Neural cell (in vitro differentiated cells): Measurements from ENCODE around the gene TSPAN33. TPM values are rescaled to one million over a fixed set of nuclear protein-coding genes. Genes with fewer than 3 reads are reported as not detected.

Source experiments
- H2AFZ ChIP-seq: fragments of 200-600, 300-800 bp; sonication (generic), shearing (Covaris generic); 2 replicates; pipeline ENCODE4 v1.6.0; 2014; ENCODE audit warnings: low read depth, mild to moderate bottlenecking, antibody characterized with exemption, low read length, moderate library complexity
- H3F3A ChIP-seq: fragments of 200-600 bp; shearing (Covaris generic); 2 replicates; pipeline ENCODE4 v1.6.1; 2016; ENCODE audit warnings: mild to moderate bottlenecking, moderate library complexity, mixed read lengths, antibody characterized with exemption, low read length; ENCODE audit not compliant: insufficient read depth, poor library complexity, severe bottlenecking
- H3K27ac ChIP-seq: fragments of 200-600, 300-800 bp; sonication (generic), shearing (Covaris generic); 2 replicates; pipeline ENCODE4 v1.5.1; 2014; ENCODE audit warnings: mild to moderate bottlenecking, low read length, moderate library complexity
- H3K27me3 ChIP-seq: fragments of 300-800, 200-600 bp; sonication (generic), shearing (Covaris generic); 2 replicates; pipeline ENCODE4 v1.6.0; 2014; ENCODE audit warnings: mild to moderate bottlenecking, low read depth, low read length, moderate library complexity; ENCODE audit not compliant: insufficient read depth
- H3K36me3 ChIP-seq: fragments of 300-800, 200-600 bp; sonication (generic), shearing (Covaris generic); 2 replicates; pipeline ENCODE4 v1.5.1; 2014; ENCODE audit warnings: mild to moderate bottlenecking, antibody characterized with exemption, low read length, moderate library complexity; ENCODE audit not compliant: insufficient read depth
- H3K4me2 ChIP-seq: fragments of 300-800, 200-600 bp; sonication (generic), shearing (Covaris generic); 2 replicates; pipeline ENCODE4 v1.6.0; 2014; ENCODE audit warnings: mild to moderate bottlenecking, low read length
- H3K4me3 ChIP-seq: fragments of 300-800, 200-600 bp; sonication (generic), shearing (Covaris generic); 2 replicates; pipeline ENCODE4 v1.5.1; 2014; ENCODE audit warnings: mild to moderate bottlenecking, low read length, moderate library complexity
- H3K79me2 ChIP-seq: fragments of 200-600 bp; shearing (Covaris generic); replicated peaks from 2 replicates; pipeline ENCODE4 v1.6.0; 2014; ENCODE audit warnings: mild to moderate bottlenecking, low read length, moderate library complexity; ENCODE audit not compliant: insufficient read depth
- H3K9ac ChIP-seq: fragments of 300-800, 200-600 bp; sonication (generic), shearing (Covaris generic); 2 replicates; pipeline ENCODE4 v1.6.1; 2016; ENCODE audit warnings: mild to moderate bottlenecking, low read length, mixed read lengths
- H3K9me2 ChIP-seq: fragments of 200-600 bp; shearing (Covaris generic); 2 replicates; pipeline ENCODE4 v1.6.1; 2016; ENCODE audit warnings: mild to moderate bottlenecking, low read length, mixed read lengths; ENCODE audit not compliant: insufficient read depth
- H3K9me3 ChIP-seq: fragments of 200-600, 300-800 bp; sonication (generic), shearing (Covaris generic); 2 replicates; pipeline ENCODE4 v1.6.1; 2016; ENCODE audit warnings: mild to moderate bottlenecking, mixed run types, low read length, moderate library complexity, mixed read lengths
- H4K20me1 ChIP-seq: fragments of 200-600 bp; shearing (Covaris generic); 2 replicates; pipeline ENCODE4 v1.6.1; 2016; ENCODE audit warnings: mild to moderate bottlenecking, mixed run types; ENCODE audit not compliant: insufficient read depth
- EP300 ChIP-seq: fragments of 450-650 bp; conservative IDR thresholded peaks from 2 replicates; pipeline ENCODE4 v1.6.1; 2014; ENCODE audit warnings: antibody characterized with exemption, mild to moderate bottlenecking, moderate library complexity; ENCODE audit not compliant: poor library complexity, severe bottlenecking
- EZH2 ChIP-seq: fragments of 200-600, 300-800 bp; shearing (Covaris generic), sonication (generic); IDR thresholded peaks from 2 replicates; pipeline ENCODE4 v1.6.1; 2014; ENCODE audit warnings: antibody characterized with exemption, low read length, borderline replicate concordance, mild to moderate bottlenecking; ENCODE audit not compliant: insufficient read depth, poor library complexity, severe bottlenecking
- MXI1 ChIP-seq: fragments of 450-650 bp; conservative IDR thresholded peaks from 2 replicates; pipeline ENCODE4 v1.6.1; 2014; ENCODE audit warnings: antibody characterized with exemption, mild to moderate bottlenecking; ENCODE audit not compliant: poor library complexity, severe bottlenecking
- POLR2AphosphoS5 ChIP-seq: IDR thresholded peaks from 2 replicates; pipeline ENCODE4 v1.6.1; 2012
- RAD21 ChIP-seq: fragments of 450-650 bp; conservative IDR thresholded peaks from 2 replicates; pipeline ENCODE4 v1.6.1; 2014; ENCODE audit warnings: antibody characterized with exemption, mild to moderate bottlenecking, moderate library complexity
- SMC3 ChIP-seq: fragments of 450-650 bp; conservative IDR thresholded peaks from 2 replicates; pipeline ENCODE4 v1.6.1; 2014; ENCODE audit warnings: antibody characterized with exemption, mild to moderate bottlenecking, moderate library complexity; ENCODE audit not compliant: poor library complexity
- TAF1 ChIP-seq: IDR thresholded peaks from 2 replicates; pipeline ENCODE4 v1.6.1; 2012; ENCODE audit warnings: low read depth
- polyA plus RNA-seq: library from polyadenylated mRNA; depleted of rRNA; stranded (reverse); fragments of >200 nt; gene quantifications from 2 replicates; pipeline ENCODE4 v1.2.3, GENCODE V29; 2014
- TF ChIP-seq, protein P1 (sequence below): fragments of 450-650 bp; IDR thresholded peaks from 2 replicates; pipeline ENCODE4 v1.5.1; 2014; ENCODE audit warnings: antibody characterized with exemption, mild to moderate bottlenecking, moderate library complexity; ENCODE audit not compliant: poor library complexity, severe bottlenecking
- TF ChIP-seq, protein P2 (sequence below): IDR thresholded peaks from 2 replicates; pipeline ENCODE4 v1.6.1; 2012; ENCODE audit warnings: borderline replicate concordance

TSPAN33 gene
- polyA plus RNA-seq, 1 donor from 2014 or later, result 2.5 TPM

DNA sequence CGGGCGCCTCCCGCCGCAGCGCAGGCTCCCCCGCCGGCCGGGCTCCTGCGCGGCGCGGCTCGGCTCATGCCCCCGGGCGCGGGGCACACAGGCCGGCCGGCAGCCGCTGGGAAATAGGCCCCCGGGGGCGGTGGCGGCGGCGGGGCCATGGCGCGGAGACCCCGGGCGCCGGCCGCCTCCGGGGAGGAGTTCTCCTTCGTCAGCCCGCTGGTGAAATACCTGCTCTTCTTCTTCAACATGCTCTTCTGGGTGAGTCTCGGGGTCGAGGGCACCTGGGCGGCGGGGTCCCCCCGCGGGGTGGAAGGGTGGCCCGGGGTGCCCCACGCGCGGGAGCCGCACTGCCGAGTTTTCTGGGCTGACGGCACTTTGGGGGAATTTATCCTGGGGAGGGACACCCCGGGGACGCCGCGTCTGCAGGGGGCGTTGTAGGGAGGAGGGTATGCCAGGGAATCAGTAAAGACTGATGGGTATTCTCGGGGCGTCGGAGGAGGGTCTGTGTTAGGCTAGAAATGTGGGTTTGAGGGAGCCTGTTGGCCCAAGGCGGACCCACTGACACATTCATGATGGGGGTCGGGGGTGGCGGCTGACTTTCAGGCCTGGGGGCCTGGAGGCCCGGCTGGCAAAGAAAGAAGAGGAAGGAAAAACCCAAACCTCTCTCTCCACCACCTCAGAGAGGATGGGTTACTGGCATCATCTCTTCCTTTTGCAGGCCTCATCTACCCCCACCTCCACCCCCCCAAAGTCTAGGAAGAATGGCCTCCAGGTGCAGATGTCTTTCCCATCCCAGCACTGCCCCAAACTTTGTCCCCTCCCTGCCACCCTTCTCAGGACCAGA is 544 bp downstream of the TSPAN33 start:
- H3K27ac ChIP-seq, result no peak overlapping the region
- no peaks in the 10 kb centered on the region for H3K79me2 ChIP-seq
- peak overlapping the region; percentile 39 for H3K9ac ChIP-seq

DNA sequence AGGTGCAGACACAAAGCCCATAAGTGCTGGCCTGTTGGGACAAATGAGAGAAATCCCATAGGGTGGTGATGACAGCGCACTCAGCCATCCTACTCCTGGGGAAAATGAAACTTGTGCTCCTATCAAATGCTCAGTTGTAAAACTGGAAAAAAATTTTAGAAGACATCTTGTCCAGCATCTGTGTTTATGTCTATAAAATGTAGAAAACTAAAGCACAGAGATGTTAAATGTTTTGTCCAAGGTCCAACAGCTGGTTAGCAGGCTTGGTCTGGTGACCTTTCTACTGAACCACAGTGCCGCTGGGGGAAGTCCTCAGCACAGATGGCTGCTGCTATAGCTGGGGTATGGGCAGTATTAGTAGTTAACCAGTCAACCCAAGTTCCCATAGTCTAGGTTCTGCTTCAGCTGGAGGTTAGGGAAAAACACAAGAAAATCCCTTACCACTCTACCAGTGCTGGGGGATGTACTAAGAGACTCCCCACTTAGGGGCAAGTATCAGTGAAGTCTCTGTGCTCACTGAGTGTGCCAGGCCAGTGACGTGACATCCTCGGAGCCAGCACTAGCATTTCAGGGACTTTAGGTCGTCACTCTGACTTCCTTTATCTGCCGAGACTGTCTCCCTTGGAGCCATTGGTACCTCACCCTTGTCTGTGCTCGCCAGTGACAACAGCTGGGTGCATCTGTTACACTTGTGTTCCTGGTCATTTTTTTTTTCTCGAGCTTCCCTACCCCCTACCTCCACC is 1.9 kb downstream of the TSPAN33 start:
- H3K9me3 ChIP-seq, result no peaks in the 10 kb centered on the region
- H3K27me3 ChIP-seq, result peaks cover 5% of the 10 kb centered on the region
- H3K4me2 ChIP-seq, result no peak overlapping the region
- H2AFZ ChIP-seq, result no peak overlapping the region
- no peaks in the 10 kb centered on the region for H3K79me2 ChIP-seq
- no peaks in the 10 kb centered on the region for H3K9me2 ChIP-seq
- H3F3A ChIP-seq, result no peaks in the 10 kb centered on the region
- no peaks in the 10 kb centered on the region for H3K36me3 ChIP-seq
- TF ChIP-seq, protein P1, sequence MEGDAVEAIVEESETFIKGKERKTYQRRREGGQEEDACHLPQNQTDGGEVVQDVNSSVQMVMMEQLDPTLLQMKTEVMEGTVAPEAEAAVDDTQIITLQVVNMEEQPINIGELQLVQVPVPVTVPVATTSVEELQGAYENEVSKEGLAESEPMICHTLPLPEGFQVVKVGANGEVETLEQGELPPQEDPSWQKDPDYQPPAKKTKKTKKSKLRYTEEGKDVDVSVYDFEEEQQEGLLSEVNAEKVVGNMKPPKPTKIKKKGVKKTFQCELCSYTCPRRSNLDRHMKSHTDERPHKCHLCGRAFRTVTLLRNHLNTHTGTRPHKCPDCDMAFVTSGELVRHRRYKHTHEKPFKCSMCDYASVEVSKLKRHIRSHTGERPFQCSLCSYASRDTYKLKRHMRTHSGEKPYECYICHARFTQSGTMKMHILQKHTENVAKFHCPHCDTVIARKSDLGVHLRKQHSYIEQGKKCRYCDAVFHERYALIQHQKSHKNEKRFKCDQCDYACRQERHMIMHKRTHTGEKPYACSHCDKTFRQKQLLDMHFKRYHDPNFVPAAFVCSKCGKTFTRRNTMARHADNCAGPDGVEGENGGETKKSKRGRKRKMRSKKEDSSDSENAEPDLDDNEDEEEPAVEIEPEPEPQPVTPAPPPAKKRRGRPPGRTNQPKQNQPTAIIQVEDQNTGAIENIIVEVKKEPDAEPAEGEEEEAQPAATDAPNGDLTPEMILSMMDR, result no peak
- TF ChIP-seq SMC3, result no peak
- TF ChIP-seq MXI1, result no peak
- TF ChIP-seq RAD21, result no peak
- TF ChIP-seq POLR2AphosphoS5, result no peak
- TF ChIP-seq EP300, result no peak
- TF ChIP-seq EZH2, result no peak
- TF ChIP-seq, protein P2, sequence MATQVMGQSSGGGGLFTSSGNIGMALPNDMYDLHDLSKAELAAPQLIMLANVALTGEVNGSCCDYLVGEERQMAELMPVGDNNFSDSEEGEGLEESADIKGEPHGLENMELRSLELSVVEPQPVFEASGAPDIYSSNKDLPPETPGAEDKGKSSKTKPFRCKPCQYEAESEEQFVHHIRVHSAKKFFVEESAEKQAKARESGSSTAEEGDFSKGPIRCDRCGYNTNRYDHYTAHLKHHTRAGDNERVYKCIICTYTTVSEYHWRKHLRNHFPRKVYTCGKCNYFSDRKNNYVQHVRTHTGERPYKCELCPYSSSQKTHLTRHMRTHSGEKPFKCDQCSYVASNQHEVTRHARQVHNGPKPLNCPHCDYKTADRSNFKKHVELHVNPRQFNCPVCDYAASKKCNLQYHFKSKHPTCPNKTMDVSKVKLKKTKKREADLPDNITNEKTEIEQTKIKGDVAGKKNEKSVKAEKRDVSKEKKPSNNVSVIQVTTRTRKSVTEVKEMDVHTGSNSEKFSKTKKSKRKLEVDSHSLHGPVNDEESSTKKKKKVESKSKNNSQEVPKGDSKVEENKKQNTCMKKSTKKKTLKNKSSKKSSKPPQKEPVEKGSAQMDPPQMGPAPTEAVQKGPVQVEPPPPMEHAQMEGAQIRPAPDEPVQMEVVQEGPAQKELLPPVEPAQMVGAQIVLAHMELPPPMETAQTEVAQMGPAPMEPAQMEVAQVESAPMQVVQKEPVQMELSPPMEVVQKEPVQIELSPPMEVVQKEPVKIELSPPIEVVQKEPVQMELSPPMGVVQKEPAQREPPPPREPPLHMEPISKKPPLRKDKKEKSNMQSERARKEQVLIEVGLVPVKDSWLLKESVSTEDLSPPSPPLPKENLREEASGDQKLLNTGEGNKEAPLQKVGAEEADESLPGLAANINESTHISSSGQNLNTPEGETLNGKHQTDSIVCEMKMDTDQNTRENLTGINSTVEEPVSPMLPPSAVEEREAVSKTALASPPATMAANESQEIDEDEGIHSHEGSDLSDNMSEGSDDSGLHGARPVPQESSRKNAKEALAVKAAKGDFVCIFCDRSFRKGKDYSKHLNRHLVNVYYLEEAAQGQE, result no peak
- TF ChIP-seq TAF1, result no peak
- no peaks in the 10 kb centered on the region for H4K20me1 ChIP-seq
- H3K9ac ChIP-seq, result no peak overlapping the region
- no peak overlapping the region for H3K4me3 ChIP-seq
- H3K27ac ChIP-seq, result no peak overlapping the region

More for the DNA sequence above, 544 bp downstream of the TSPAN33 start:
- Histone ChIP-seq H3K9me3 (no peaks in the 10 kb centered on the region), H3K9me2 (no peaks in the 10 kb centered on the region), H3K27me3 (peaks cover 5% of the 10 kb centered on the region), H3F3A (no peaks in the 10 kb centered on the region), H3K4me3 (peak overlapping the region; percentile 69), H2AFZ (no peak overlapping the region), H3K4me2 (peak overlapping the region; percentile 62), H4K20me1 (no peaks in the 10 kb centered on the region), H3K36me3 (no peaks in the 10 kb centered on the region)
- TF ChIP-seq SMC3, result no peak
- TF ChIP-seq, protein P1, result peak; percentile 52
